Peyer's patch (tissue), 4 donors: ENCODE data around the gene PCDHB13.
"Not testable (repeated sequence)": the region's sequence is repeated elsewhere in the genome, so short reads cannot be mapped to it uniquely, and the experiment has no call there.

Experiments
- CTCF ChIP-seq, 6 experiments: fragments of 450-650 bp in 4 of 6; fragments of 200-600 bp in 2 of 6; sonication (generic) in 1 of 6; IDR thresholded peaks; one replicate each; pipeline ENCODE4 v1.5.1; 2017 to 2019; ENCODE audit warnings: antibody characterized with exemption in 6 of 6, mild to moderate bottlenecking in 3 of 6, moderate library complexity in 1 of 6
- POLR2A ChIP-seq, 2 donors: fragments of 450-650 bp; IDR thresholded peaks; one replicate each; pipeline ENCODE4 v1.5.1; 2017; ENCODE audit warnings: antibody characterized with exemption in 2 of 2, mild to moderate bottlenecking in 2 of 2, moderate library complexity in 2 of 2

GRCh38 chr5:141210281-141210680 is 3.4 kb upstream of the PCDHB13 start:
- TF ChIP-seq CTCF, POLR2A (IDR thresholded peaks at IDR 0.05): not testable (repeated sequence)
